Fibroblast of skin of back (primary cell): ENCODE measurements around the gene ABCA3. TPM values are rescaled to one million over a fixed set of nuclear protein-coding genes. Genes with fewer than 3 reads are reported as not detected.
"Not testable (repeated sequence)": the region's sequence is repeated elsewhere in the genome, so short reads cannot be mapped to it uniquely, and the experiment has no call there.

Experiments
- DNase-seq: peaks from one replicate; pipeline ENCODE4 v3.0.0-alpha.2; 2013
- polyA plus RNA-seq, 2 experiments: library from polyadenylated mRNA; unstranded; fragments of 120-200 nt; gene quantifications; one replicate each; pipeline ENCODE4 v1.2.1, GENCODE V29; 2013; ENCODE audit not compliant: insufficient read length in 2 of 2

ABCA3 gene
- 2.9 TPM for polyA plus RNA-seq (2013, experiment 1 of 2; ENCODE audit: insufficient read length)
- polyA plus RNA-seq (2013, experiment 2 of 2; ENCODE audit: insufficient read length): 2.3 TPM

DNA sequence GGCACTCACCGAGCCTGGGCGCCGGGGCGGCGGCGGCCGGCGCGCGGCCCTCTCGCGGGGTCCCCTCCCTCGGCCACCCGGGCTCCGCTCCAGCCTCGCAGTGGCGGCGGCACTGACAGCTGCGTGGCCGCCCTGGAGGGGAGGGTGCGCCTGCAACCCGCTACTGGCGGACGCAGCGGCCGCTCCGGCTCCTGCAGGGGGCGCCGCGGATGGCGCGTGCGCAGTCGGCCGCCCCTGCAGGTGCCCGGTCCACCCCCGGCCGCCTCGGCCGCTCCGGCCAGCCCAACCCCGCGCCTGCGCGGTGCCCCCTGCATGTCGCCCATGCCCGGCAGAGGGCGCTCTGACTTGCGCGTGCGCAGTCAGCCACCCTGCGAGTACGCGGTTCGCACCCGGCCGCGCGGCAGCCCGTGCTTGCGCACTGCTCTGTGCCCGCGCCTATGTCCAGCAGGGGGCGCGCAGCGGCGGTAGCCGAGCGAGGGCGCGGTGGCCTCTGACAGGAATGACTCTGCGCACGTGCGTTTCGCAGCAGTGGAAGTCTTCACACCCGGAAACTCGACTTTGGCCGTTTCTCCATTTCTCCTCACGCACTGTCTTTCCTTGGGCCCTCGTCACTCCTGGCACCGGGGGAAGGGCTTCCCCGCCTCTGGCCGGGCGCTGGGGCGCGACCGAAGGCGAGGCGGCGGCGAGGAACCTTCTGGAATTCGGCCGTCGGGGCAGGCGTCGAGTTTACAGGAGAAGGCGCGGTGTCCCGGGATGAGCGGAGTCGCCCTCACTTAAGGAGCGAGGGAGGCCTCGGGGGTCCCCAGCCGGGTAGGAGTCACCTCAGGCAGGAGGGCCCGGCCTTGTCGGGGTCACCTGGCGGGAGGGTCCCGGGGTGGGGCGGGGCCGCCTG is at the start of gene ABCA3:
ABCA3 (minus strand) TSS at position 165 of the 892 bp plus-strand sequence. CDS start 14,262 bp downstream, outside the sequence.
- peak; percentile 88 for DNase-seq

DNA sequence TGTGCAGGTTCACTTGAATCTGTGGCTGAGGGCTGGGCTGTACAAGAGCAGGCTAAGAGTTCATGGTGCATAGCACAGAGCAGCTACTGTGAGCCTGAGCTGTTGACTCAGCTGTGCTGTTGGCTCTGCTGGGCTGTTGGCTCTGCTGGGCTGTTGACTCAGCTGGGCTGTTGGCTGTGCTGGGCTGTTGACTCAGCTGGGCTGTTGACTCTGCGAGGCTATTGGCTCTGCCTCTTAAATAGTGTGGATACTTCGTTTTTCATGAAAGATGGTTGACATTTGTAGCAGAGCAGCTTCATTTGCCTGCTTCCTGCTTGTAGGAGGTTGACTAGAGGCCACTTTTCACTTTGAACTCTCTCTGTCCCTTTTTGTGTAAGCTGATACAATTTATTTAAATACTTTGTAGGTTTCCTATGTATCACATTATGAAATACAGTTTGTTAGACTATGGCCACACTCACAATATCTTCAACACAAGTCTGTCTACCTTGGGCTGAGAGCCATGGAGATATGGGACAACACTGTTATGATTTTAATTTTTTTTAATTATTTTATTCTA is 48.4 kb upstream of the ABCA3 start:
- DNase-seq: peak; percentile 68

DNA sequence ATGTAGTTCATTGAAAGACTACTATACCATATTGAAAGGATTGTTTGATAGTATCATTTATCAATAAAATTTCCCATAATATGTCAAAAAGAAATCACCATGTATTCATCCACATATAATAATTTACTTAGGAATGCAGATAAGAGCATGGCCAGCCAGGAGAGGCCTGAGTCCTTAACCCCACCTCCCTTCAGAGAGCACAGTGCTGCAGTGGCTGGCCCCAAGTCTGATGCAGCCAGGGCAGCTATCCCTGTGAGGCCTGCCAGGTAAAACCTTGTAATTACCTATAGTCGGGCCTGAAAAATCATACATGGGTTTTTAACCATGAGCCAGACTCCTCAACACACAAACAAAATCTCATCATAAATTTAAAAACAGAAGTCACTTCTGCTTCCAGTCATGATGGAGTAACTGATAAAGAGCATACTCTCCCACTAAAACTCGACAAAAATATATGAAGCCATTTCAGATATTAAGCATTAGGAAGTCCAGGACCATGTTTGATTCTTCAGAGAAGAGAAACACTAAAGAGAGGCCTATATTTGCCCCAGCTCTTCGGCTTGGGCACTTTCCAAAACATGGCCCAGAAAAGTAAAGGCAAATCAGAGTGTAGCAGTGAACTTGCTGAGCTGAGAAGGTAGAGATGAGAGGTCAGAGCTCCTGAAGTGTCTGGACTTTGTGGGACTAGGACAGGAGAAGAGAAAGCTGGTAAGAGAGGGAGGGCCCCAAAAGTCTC is 47.8 kb upstream of the ABCA3 start:
- no peak for DNase-seq

DNA sequence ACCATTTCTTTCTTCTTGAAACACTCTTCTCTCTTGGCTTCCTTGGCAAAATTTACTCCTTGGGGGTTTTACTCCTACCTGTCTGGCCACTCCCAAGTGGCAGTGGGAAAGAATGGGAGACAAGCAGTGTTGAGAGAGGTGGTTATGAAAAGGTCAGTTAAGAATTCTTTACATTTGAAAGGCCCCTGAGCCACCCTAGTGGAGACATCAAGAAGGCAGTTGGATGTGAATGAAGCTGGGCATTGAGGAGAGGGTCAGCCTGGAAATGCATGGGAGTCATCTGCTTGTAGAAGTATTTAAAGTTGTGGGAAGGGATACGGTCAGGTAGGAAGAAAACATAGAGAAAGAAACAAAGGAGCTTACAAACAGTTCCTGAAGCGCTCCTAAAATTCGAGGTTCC is 46.5 kb upstream of the ABCA3 start:
- no peak for DNase-seq

DNA sequence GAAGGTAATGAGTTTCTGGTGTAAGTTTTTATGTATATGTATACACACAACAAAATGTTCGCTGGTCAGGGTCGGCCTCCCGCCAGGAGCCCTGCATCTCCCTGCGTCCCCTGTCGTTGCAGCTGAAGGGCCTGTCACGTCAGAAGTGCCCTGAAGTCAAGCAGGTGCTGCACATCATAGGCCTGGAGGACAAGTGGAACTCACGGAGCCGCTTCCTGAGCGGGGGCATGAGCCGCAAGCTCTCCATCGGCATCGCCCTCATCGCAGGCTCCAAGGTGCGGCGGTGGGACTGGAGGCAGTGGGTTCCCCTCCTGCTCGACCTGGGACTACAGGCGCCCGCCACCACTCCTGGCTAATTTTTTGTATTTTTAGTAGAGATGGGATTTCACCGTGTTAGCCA is 45.5 kb upstream of the ABCA3 start:
- DNase-seq: not testable (repeated sequence)

DNA sequence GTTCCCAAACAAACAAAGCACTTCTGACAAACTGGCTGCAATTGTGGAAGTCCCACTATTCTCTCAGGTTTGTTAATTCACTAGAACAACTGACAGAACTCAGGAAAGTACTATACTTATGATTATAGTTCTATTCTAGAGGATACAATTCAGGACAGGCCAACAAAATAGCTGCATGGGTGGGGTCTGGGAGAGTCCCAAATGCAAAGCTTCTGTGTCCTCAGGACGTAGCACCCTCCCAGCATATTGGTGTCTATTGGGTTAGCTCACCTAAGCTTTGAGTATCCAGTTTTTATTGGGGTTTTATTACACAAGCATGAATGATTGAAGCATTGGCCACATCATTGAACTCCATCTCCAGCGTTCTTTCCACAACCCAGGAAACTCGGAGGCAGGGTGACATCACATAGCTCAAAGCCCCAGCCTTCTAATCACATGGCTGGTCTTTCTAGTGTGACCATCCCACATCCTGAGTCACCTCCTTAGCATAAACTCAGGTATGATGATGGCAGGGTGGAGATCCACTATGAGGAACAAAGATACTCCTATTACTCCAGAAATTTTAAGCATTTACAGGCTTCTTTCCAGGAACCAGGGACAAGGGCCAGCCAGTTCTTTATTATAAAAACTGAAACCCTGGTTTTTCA is 44.8 kb upstream of the ABCA3 start:
- DNase-seq: no peak

DNA sequence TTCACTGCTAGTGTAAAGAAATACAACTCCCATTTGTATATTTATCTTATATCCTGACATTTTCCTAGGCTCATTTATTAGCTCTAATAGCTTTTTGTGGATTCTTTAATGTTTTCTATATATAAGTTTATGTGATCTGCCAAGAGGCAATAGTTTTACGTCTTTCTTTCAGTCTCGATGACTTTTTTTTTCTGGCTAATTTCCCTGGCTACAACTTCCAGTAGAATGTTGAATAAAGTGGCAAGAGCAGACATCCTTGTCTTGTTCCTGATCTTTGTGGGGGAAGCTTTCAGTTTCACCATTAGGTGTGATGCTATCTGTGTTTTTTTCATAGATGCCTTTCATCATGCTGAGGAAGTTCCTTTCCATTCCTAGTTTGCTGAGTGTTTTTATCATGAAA is 43.9 kb upstream of the ABCA3 start:
- no peak for DNase-seq

DNA sequence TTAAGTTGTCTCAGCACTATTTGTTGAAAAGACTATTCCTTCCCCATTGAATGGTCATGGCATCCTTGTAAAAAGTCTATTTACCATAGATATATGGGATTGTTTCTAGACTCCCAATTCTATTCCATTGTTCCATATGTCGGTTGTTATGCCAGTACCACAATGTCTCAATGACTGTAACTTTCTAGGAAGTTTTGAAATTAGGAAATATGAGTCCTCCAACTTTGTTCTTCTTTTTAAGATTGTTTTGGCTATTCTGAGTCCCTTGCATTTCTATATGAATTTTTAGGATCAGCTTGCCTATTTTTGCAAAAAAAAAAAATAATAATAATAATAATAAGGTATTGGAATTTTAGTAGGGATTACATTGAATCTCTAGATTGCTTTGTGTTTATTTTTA is 43.0 kb upstream of the ABCA3 start:
- no peak for DNase-seq

DNA sequence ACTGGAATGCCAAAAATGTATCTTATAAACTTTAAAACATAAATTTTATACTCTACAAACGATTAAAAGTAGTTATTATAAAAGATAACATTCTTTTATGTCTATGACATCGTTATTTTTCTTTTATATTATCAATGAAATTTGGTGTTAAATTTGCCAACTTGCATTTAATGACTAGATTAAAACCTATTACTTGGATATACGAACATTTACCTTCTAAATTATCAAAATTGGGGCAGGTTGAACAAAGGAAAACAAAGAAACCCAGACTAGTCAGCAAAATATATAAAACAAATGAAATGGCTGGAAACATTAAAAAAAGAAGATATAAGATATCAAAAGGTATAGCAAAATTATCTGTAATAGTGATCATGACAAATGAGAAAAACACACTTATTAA is 34.1 kb upstream of the ABCA3 start:
- DNase-seq: no peak

DNA sequence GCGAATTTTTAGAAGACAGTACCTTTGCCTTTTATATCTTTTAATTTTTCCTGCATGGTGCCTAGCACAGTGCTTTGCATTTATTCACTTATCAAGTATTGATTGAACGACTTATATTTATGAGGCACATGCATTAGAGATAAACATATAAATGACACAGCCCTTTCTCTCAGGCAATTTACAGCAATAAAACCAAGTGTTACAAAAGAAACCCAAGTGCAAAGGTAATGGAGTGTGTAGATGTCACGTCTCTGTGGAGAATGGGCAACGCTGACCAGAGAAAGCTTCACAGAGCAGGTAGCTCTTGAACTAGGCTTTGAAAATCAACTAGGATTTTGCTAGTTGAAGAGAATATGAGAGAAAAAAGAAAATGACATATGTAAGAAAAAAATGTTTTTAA is 32.6 kb upstream of the ABCA3 start:
- DNase-seq: no peak

DNA sequence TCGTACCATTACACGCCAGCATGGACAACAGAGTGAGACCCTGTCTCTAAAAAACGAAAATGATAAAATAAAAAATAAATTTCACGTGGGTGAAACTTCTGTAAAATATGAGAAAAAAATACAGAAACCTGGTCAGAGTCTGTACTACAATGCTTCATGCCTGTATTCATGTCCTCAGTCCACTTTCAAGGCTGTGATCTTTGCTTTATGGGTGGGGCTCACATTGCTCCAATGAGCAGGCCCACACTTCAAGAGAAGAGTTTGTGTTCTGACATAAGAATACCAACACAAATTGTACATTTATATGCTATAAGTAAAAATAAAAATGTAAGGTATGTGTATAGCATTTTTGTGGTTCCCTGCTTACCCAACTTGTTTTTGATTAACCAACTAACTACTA is 32.2 kb upstream of the ABCA3 start:
- DNase-seq: peak; percentile 22

DNA sequence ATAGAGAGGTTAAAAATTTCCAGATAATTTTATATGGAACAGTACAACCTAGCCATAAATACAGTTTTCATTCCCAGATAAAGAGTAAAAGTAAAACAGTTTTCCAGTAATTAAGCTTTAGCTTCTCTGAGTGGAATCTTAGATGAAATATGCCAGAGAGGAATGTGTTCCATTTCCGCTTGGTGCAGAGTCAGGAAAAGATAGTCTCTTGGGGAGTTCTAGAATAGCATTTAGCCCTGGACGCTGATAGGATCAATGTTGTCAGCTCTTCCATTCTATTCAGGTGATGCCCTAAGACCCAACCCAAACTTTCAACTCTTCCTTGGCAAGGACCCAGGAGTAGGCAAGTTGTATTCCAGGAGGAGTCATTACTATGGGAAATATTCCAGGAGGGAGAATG is 30.9 kb upstream of the ABCA3 start:
- no peak for DNase-seq

DNA sequence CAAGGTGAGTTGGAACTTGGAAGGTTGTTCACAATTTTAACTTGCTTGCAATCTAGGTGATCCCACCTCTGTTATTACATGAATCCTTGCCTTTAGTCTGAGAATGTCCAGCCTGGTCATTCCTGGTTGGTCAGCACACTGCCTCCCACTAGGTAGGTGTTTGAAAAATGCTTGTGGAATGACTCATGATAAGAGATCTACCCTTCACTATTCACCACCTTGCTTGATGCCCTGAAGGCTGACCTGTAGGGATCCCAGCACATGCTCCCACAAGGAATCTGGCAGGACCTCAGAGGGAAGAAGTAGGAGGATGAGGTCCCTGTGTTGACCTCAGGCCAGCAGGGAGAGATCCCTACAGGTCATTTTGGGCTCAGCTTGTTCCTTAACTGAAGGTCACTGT is 30.2 kb upstream of the ABCA3 start:
- DNase-seq: no peak

DNA sequence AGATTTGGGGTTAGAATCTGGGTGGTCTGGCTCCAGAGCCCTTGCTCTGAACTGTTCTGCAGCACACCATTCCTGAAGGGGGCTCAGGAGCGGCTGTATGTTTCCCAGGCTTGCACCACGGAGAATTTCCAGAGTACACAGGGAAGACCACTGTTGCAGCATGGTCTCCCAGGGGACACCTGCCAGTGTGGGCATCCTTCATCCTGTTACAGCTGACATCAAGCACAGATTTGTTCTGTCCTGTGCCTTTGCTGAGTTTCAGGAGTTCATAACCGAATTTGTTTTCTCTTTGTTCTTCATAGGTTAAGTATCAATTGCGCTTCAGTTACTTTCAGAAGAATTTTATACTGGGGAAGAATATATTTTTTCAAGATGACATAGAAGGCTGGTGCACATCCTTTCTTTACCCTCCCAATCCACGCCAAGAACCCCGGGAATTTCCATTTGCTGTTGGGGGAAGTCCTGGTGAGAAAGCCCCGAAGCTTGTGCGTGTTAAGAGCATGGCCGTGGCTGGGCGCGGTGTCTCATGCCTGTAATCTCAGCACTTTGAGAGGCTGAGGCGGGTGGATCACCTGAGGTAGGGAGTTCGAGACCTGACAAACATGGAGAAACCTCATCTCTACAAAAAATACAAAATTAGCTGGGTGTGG is 26.3 kb upstream of the ABCA3 start:
- DNase-seq: no peak

DNA sequence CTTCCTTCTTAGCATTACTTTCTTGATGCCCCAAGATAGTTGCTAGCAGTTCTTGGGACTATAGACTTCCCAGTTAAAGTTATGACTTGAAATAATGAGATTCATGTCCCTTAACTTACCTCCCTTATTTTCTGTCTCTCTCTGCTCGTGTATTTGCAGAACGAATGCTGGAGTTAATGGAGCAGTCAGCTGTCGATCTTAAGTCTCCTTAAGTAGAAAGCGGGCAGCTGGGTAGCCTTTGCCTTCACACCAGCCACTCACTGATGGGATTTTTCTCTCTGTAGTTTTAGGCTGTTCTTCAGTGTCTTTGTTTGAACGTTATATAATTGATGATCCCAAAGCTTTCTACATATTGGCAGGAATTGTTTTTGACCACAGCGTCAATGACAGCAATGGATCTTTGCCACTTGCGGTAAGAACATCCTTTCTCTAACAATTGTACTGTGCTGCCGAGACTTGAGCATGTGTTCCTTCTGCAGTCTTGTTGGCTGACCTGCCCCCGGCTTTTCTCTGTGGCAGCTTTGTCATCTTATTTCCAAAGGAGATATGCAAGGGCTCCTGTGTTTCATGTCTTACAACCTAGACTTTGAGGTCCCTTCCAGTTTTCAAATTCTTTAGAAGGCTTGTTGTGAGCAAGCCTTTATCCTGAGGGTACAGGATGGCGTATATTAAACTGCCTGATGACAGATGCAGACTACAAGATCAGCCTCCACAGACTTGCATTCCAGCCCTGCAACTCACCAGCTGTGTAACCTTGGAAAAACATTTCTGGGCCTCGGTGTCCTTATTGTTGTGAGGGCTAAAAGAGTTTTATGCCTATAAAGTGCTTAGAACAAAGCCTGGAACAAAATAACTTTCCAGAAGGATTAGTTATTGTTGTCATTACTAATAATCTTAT is 25.1 kb upstream of the ABCA3 start:
- DNase-seq: peak; percentile 81

DNA sequence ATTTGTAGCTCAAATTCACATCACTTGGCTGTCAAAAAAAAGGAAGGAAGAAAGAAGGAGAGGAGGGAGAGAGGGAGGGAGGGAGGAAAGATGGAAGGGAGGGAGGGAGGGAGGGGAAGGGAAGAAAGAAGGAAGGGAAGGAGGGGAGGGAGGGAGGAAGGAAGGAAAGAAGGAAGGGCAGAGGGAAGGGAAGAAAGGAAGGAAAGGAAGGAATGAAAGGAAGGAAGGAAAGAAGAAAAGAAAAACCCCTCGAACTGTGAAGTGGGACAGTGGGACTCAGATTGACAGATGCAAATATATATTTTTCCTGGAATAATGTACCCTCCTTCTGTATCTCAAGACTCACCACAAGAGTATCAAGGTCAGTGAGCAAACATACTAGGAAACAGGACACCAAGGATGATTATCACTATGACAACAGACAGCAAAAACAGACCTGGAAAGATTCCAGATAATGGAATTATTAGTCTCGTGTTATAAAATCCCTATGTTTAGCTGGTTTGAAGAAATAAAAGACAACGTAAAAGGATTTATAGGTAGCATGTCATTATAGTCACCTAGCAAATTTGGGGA is 24.2 kb upstream of the ABCA3 start:
- DNase-seq: no peak

DNA sequence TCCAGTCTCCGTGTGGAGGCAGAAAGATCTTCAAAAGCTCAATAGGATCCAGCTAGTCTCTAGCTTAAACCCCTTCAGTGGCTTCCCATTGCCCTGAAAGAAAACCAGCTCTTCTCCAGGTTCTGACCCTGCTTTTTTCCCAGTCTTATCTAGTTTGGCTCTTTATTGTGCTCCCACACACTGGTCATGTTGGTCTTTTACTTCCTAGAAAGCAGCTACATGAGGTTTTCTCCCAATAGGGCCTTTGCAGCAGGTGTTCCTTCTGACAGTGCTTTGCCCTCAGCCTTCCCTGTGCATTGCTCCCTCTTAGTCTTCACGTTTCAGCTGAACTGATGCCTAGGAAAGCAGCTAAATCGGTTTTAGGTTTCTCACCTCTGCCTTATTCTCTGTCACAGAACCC is 21.7 kb upstream of the ABCA3 start:
- no peak for DNase-seq

DNA sequence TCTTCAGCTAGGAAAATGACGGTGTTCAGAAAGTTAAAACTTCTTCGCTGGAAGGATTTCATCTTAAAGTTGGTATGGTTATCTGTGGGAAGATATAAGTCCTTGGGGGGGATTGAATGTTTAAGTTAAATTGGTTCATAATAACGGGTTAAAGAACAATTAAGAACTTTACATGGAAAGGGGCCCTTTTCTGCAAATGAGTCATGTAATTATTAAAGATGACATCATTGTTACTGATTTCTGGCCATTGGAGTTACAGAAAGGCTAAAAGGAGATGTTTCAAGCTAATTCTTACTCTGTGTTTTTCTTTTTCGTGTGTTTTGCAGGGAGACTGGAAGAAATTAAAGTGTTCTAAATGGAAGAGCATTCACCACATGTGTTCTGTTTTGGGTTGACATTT is 20.6 kb upstream of the ABCA3 start:
- DNase-seq: no peak

DNA sequence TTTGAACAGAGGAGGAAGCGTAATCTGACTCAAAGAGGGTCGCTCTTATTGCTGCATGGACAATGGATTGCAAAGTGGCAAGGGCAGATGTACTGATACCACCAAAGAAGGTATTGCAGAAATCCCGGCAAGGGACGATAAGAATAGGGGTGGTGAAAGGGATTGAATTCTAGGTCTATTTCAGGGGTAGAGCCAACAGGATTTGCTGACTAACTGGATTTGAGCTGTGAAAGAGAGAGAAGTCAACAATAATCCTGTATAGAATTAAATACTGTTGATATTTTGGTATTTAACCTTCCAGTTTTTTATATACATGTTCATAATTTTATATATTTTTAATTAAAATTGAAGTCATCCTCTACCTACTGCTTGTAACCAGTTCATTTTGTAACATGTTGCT is 19.4 kb upstream of the ABCA3 start:
- no peak for DNase-seq

DNA sequence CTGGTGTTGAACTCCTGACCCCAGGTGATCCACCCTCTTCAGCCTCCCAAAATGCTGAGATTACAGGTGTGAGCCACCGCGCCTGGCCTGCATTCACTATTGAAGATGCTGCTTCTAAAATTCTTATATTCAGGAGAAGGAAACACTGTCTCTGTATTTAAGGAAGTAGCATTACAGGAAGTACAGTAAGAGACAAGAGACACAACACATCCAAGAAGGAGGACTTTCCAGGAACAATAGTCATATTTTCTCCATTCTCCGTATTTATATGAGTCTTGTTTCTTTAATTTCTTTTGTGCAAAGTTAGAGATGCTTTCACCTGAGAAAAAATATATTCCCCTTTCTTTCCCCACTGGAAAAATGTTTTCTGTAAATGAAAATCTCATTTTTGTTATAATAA is 18.3 kb upstream of the ABCA3 start:
- no peak for DNase-seq

DNA sequence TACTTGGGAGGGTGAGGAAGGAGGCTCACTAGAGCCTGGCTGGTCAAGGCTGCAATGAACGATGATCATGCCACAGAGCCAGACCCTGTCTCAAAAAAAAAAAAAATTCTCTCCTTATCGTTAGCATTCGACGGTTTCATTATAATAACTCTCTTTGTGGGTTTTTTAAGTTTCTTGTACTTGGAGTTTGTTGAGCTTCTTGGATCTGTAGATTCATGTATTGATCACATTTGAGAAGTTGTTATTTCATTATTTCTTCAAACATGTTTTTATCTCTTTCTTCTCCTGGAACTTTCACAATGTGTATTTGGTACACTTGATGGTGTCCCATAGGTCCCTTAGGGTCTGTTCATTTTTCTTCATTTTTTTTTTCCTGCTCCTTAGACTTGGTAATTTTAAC is 16.8 kb upstream of the ABCA3 start:
- DNase-seq: no peak
